ENCODE measurements around the gene AP1G1.
"Not testable (repeated sequence)": the region's sequence is repeated elsewhere in the genome, so short reads cannot be mapped to it uniquely, and the experiment has no call there.

AP1G1 gene

GRCh38 chr16:71846431-71846830 is 37.8 kb upstream of the AP1G1 start:
- peak overlapping the region; percentile 99 for H3K4me3 ChIP-seq
- no peak for TF ChIP-seq Cebpa-rat (IDR thresholded peaks at IDR 0.05)
- H3K9me3 ChIP-seq = no peaks in the 10 kb centered on the region
- H3K27me3 ChIP-seq = no peaks in the 10 kb centered on the region
- H3K4me2 ChIP-seq = peak overlapping the region; percentile 87
- H3K36me3 ChIP-seq = peaks cover 39% of the 10 kb centered on the region
- H3K9ac ChIP-seq = peak overlapping the region; percentile 94
- peak overlapping the region; percentile 88 for H3K27ac ChIP-seq
- H4K20me1 ChIP-seq = peaks cover 47% of the 10 kb centered on the region
- peaks cover 40% of the 10 kb centered on the region for H3K4me1 ChIP-seq

GRCh38 chr16:71845639-71846430 is 37.2 kb upstream of the AP1G1 start, which contains the start of gene ATXN1L:
TSS of gene ATXN1L (plus strand) at chr16:71845976. CDS start at chr16:71849741, 3,765 bp downstream.
- Histone ChIP-seq H3K9ac (peak within 1 kb of the TSS; percentile 94), H3K36me3 (peaks cover 33% of the 10 kb centered on the region)

GRCh38 chr16:71843572-71843971 is 34.9 kb upstream of the AP1G1 start:
- no peaks in the 10 kb centered on the region for H3K27me3 ChIP-seq
- no peak overlapping the region for H3K4me3 ChIP-seq
- H4K20me1 ChIP-seq = peaks cover 23% of the 10 kb centered on the region
- H3K4me1 ChIP-seq = peaks cover 37% of the 10 kb centered on the region
- no peak for TF ChIP-seq Cebpa-rat (IDR thresholded peaks at IDR 0.05)
- no peak overlapping the region for H3K9ac ChIP-seq
- H3K4me2 ChIP-seq = no peak overlapping the region
- peaks cover 11% of the 10 kb centered on the region for H3K36me3 ChIP-seq
- no peaks in the 10 kb centered on the region for H3K9me3 ChIP-seq
- H3K27ac ChIP-seq = no peak overlapping the region

More at GRCh38 chr16:71845639-71846430, 37.2 kb upstream of the AP1G1 start, which contains the start of gene ATXN1L:
- Histone ChIP-seq H3K4me2 (peak within 1 kb of the TSS; percentile 87), H4K20me1 (peaks cover 41% of the 10 kb centered on the region), H3K27ac (peak within 1 kb of the TSS; percentile 88), H3K9me3 (no peaks in the 10 kb centered on the region), H3K27me3 (no peaks in the 10 kb centered on the region), H3K4me3 (peak within 1 kb of the TSS; percentile 99), H3K4me1 (peaks cover 40% of the 10 kb centered on the region)
- TF ChIP-seq Cebpa-rat (IDR thresholded peaks at IDR 0.05) = peak; percentile 68; the same call in 1 of the 2 replicates

- Histone ChIP-seq H3K36me3 (no peaks in the 10 kb centered on the region), H3K9ac (no peak overlapping the region), H3K27ac (no peak overlapping the region), H3K9me3 (no peaks in the 10 kb centered on the region), H3K27me3 (no peaks in the 10 kb centered on the region), H3K4me2 (no peak overlapping the region), H4K20me1 (no peaks in the 10 kb centered on the region), H3K4me1 (peaks cover 13% of the 10 kb centered on the region), H3K4me3 (no peak overlapping the region)
- TF ChIP-seq Cebpa-rat (IDR thresholded peaks at IDR 0.05) = no peak
Observed at GRCh38 chr16:71840052-71840451, 31.4 kb upstream of the AP1G1 start.

- no peak for TF ChIP-seq Cebpa-rat (IDR thresholded peaks at IDR 0.05)
- Histone ChIP-seq H3K4me3 (no peak overlapping the region), H3K27ac (no peak overlapping the region), H4K20me1 (no peaks in the 10 kb centered on the region), H3K4me2 (no peak overlapping the region), H3K36me3 (no peaks in the 10 kb centered on the region), H3K27me3 (no peaks in the 10 kb centered on the region), H3K4me1 (peaks cover 4% of the 10 kb centered on the region), H3K9me3 (no peaks in the 10 kb centered on the region), H3K9ac (no peak overlapping the region)
Observed at GRCh38 chr16:71837150-71837549, 28.5 kb upstream of the AP1G1 start.

GRCh38 chr16:71834291-71834690 is 25.7 kb upstream of the AP1G1 start:
- Histone ChIP-seq H3K9me3 (no peaks in the 10 kb centered on the region), H4K20me1 (no peaks in the 10 kb centered on the region), H3K9ac (no peak overlapping the region), H3K27me3 (no peaks in the 10 kb centered on the region), H3K27ac (no peak overlapping the region), H3K4me1 (no peaks in the 10 kb centered on the region), H3K4me3 (no peak overlapping the region), H3K36me3 (no peaks in the 10 kb centered on the region), H3K4me2 (no peak overlapping the region)
- TF ChIP-seq Cebpa-rat (IDR thresholded peaks at IDR 0.05) = no peak

GRCh38 chr16:71832112-71832511 is 23.5 kb upstream of the AP1G1 start:
- H3K27me3 ChIP-seq, H3K4me2 ChIP-seq, H3K36me3 ChIP-seq, H3K9ac ChIP-seq, H3K27ac ChIP-seq, H3K4me1 ChIP-seq, H4K20me1 ChIP-seq, H3K4me3 ChIP-seq, H3K9me3 ChIP-seq: not testable (repeated sequence)

- H3K4me3 ChIP-seq, H3K4me1 ChIP-seq, H3K9me3 ChIP-seq, H3K27ac ChIP-seq, H3K9ac ChIP-seq, H4K20me1 ChIP-seq, H3K27me3 ChIP-seq, H3K4me2 ChIP-seq, H3K36me3 ChIP-seq: not testable (repeated sequence)
Observed at GRCh38 chr16:71831698-71832097, 23.1 kb upstream of the AP1G1 start.

- Histone ChIP-seq H4K20me1 (no peaks in the 10 kb centered on the region), H3K9ac (no peak overlapping the region), H3K9me3 (no peaks in the 10 kb centered on the region), H3K4me1 (no peaks in the 10 kb centered on the region), H3K27me3 (no peaks in the 10 kb centered on the region), H3K27ac (no peak overlapping the region), H3K36me3 (0 out of 2 replicates have a peak, but pooled peaks cover 3% of the 10 kb centered on the region), H3K4me2 (no peak overlapping the region), H3K4me3 (no peak overlapping the region)
- TF ChIP-seq Cebpa-rat (IDR thresholded peaks at IDR 0.05) = no peak
Observed at GRCh38 chr16:71830359-71830758, 21.7 kb upstream of the AP1G1 start.

GRCh38 chr16:71826533-71827017 is 17.9 kb upstream of the AP1G1 start:
- Histone ChIP-seq H3K4me1 (no peaks in the 10 kb centered on the region), H3K9me3 (no peaks in the 10 kb centered on the region), H3K4me2 (no peak overlapping the region), H3K9ac (no peak overlapping the region), H3K27me3 (no peaks in the 10 kb centered on the region), H3K36me3 (0 out of 2 replicates have a peak, but pooled peaks cover 4% of the 10 kb centered on the region), H3K4me3 (no peak overlapping the region), H4K20me1 (no peaks in the 10 kb centered on the region), H3K27ac (no peak overlapping the region)
- TF ChIP-seq Cebpa-rat (IDR thresholded peaks at IDR 0.05) = no peak

GRCh38 chr16:71817155-71817500 is 8.5 kb upstream of the AP1G1 start:
- not testable (repeated sequence) for H3K9ac ChIP-seq

More at GRCh38 chr16:71817155-71817500, 8.5 kb upstream of the AP1G1 start:
- H3K9me3 ChIP-seq, H3K4me3 ChIP-seq, H4K20me1 ChIP-seq, H3K36me3 ChIP-seq, H3K27me3 ChIP-seq: not testable (repeated sequence)
- Histone ChIP-seq H3K4me1 (peaks cover 35% of the 10 kb centered on the region), H3K4me2 (peak overlapping the region; percentile 79), H3K27ac (peak overlapping the region; percentile 69)
